ENCODE data around the gene ALOX12B. TPM values are rescaled to one million over a fixed set of nuclear protein-coding genes. Genes with fewer than 3 reads are reported as not detected.

Gene ALOX12B
- polyA plus RNA-seq, 1 of the 3 experiments (the other 2 are of a cell fraction): 0.20 TPM

- H3F3A ChIP-seq (replicated peaks; ENCODE audit: insufficient read depth): no peaks in the 10 kb centered on the region
- H4K20me1 ChIP-seq (ENCODE audit: insufficient read depth): no peaks in the 10 kb centered on the region
- H3K36me3 ChIP-seq (replicated peaks in 1 of 2; ENCODE audit: control insufficient read depth in 1 of 2, insufficient read depth in 2 of 2, low read length in 1 of 2): no peaks in the 10 kb centered on the region
- H3K27me3 ChIP-seq (ENCODE audit: insufficient read depth): peaks cover 10% of the 10 kb centered on the region
- H3K4me2 ChIP-seq: no peak overlapping the region
- H3K9me3 ChIP-seq: no peaks in the 10 kb centered on the region
- POLR2A ChIA-PET: no interaction called here
- no peaks in the 10 kb centered on the region for H3K79me2 ChIP-seq (ENCODE audit: insufficient read depth)
- H3K4me1 ChIP-seq (ENCODE audit: control insufficient read depth in 1 of 2, insufficient read depth in 2 of 2, low read depth in 1 of 2, low read length in 1 of 2): no peaks in the 10 kb centered on the region
- no peak overlapping the region for H3K9ac ChIP-seq
- DNase-seq: no peak
- no peak overlapping the region for H3K4me3 ChIP-seq (ENCODE audit: low read depth in 2 of 2, low read length in 1 of 2)
- TF ChIP-seq SMC3 (IDR thresholded peaks at IDR 0.05; ENCODE audit: low read depth, low read length) (no peak), TAF1 (IDR thresholded peaks at IDR 0.05; ENCODE audit: borderline replicate concordance, low read depth, low read length) (no peak), ZBTB33 (IDR thresholded peaks at IDR 0.05; ENCODE audit: borderline replicate concordance, low read depth) (no peak), SIN3A (IDR thresholded peaks at IDR 0.05; ENCODE audit: borderline replicate concordance, low read depth, low read length) (no peak)
- TF ChIP-seq, protein P1, sequence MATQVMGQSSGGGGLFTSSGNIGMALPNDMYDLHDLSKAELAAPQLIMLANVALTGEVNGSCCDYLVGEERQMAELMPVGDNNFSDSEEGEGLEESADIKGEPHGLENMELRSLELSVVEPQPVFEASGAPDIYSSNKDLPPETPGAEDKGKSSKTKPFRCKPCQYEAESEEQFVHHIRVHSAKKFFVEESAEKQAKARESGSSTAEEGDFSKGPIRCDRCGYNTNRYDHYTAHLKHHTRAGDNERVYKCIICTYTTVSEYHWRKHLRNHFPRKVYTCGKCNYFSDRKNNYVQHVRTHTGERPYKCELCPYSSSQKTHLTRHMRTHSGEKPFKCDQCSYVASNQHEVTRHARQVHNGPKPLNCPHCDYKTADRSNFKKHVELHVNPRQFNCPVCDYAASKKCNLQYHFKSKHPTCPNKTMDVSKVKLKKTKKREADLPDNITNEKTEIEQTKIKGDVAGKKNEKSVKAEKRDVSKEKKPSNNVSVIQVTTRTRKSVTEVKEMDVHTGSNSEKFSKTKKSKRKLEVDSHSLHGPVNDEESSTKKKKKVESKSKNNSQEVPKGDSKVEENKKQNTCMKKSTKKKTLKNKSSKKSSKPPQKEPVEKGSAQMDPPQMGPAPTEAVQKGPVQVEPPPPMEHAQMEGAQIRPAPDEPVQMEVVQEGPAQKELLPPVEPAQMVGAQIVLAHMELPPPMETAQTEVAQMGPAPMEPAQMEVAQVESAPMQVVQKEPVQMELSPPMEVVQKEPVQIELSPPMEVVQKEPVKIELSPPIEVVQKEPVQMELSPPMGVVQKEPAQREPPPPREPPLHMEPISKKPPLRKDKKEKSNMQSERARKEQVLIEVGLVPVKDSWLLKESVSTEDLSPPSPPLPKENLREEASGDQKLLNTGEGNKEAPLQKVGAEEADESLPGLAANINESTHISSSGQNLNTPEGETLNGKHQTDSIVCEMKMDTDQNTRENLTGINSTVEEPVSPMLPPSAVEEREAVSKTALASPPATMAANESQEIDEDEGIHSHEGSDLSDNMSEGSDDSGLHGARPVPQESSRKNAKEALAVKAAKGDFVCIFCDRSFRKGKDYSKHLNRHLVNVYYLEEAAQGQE (IDR thresholded peaks at IDR 0.05; ENCODE audit: low read depth, low read length): no peak
- no peak overlapping the region for H2AFZ ChIP-seq (ENCODE audit: low read depth)
- no peaks in the 10 kb centered on the region for H3K9me2 ChIP-seq
- CTCF ChIA-PET: interaction anchor here (3.1 to 9.7 kb wide), 2 partner anchors 9 to 31 kb away, joined by 26 to 143 read pairs; no protein-coding TSS in a partner anchor
- H3K27ac ChIP-seq (ENCODE audit: low read depth in 2 of 2, low read length in 1 of 2): no peak overlapping the region
- 82% methylated on average over 4 of the region's 12 CpGs for WGBS (ENCODE audit: low lambda C conversion rate)
Observed at GRCh38 chr17:8048236-8048635, 39.3 kb downstream of the ALOX12B start.

GRCh38 chr17:8047769-8048110 is 39.8 kb downstream of the ALOX12B start:
- no peak overlapping the region for H3K4me2 ChIP-seq
- no peaks in the 10 kb centered on the region for H3K9me2 ChIP-seq
- no peaks in the 10 kb centered on the region for H4K20me1 ChIP-seq (ENCODE audit: insufficient read depth)
- H3K79me2 ChIP-seq (ENCODE audit: insufficient read depth): no peaks in the 10 kb centered on the region
- H3K9me3 ChIP-seq: no peaks in the 10 kb centered on the region
- ChIA-PET CTCF (interaction anchor here (1.0 to 9.7 kb wide), 3 partner anchors 10 to 31 kb away, joined by 6 to 143 read pairs (median 26); no protein-coding TSS in a partner anchor), POLR2A (no interaction called here)
- H3K27ac ChIP-seq (ENCODE audit: low read depth in 2 of 2, low read length in 1 of 2): no peak overlapping the region
- WGBS (ENCODE audit: low lambda C conversion rate): 83% methylated on average over 3 of the region's 4 CpGs
- no peak overlapping the region for H2AFZ ChIP-seq (ENCODE audit: low read depth)
- no peaks in the 10 kb centered on the region for H3F3A ChIP-seq (replicated peaks; ENCODE audit: insufficient read depth)
- TF ChIP-seq ELF1 (IDR thresholded peaks at IDR 0.05) (no peak), JUND (IDR thresholded peaks at IDR 0.05) (no peak), CTCF (IDR thresholded peaks at IDR 0.05) (no peak), NRF1 (IDR thresholded peaks at IDR 0.05; ENCODE audit: low read depth, low read length) (no peak), EZH2phosphoT487 (IDR thresholded peaks at IDR 0.05; ENCODE audit: borderline replicate concordance, low read depth) (no peak), USF1 (IDR thresholded peaks at IDR 0.05; ENCODE audit: borderline replicate concordance, low read depth) (no peak), RCOR1 (IDR thresholded peaks at IDR 0.05; ENCODE audit: low read length) (no peak), TAF1 (IDR thresholded peaks at IDR 0.05; ENCODE audit: borderline replicate concordance, low read depth, low read length) (no peak), CHD2 (IDR thresholded peaks at IDR 0.05; ENCODE audit: low read length, partially characterized antibody) (no peak), TEAD4 (IDR thresholded peaks at IDR 0.05; ENCODE audit: borderline replicate concordance, insufficient read depth) (no peak), USF2 (IDR thresholded peaks at IDR 0.05; ENCODE audit: borderline replicate concordance, low read depth, low read length) (no peak), MEF2A (IDR thresholded peaks at IDR 0.05; ENCODE audit: borderline replicate concordance, low read depth) (no peak), MXI1 (IDR thresholded peaks at IDR 0.05; ENCODE audit: low read depth, low read length) (no peak)
- no peak overlapping the region for H3K4me3 ChIP-seq (ENCODE audit: low read depth in 2 of 2, low read length in 1 of 2)
- H3K9ac ChIP-seq: no peak overlapping the region
- no peak for DNase-seq
- no peaks in the 10 kb centered on the region for H3K36me3 ChIP-seq (replicated peaks in 1 of 2; ENCODE audit: control insufficient read depth in 1 of 2, insufficient read depth in 2 of 2, low read length in 1 of 2)
- H3K27me3 ChIP-seq (ENCODE audit: insufficient read depth): peaks cover 10% of the 10 kb centered on the region
- H3K4me1 ChIP-seq (ENCODE audit: control insufficient read depth in 1 of 2, insufficient read depth in 2 of 2, low read depth in 1 of 2, low read length in 1 of 2): no peaks in the 10 kb centered on the region
